Activated T-cell treated with anti-CD3 and anti-CD28 coated beads, Interleukin-2, amount 50 U/mL, for 1 hour (primary cell): ENCODE data around the gene ADGRL3.
"Not testable (repeated sequence)": the region's sequence is repeated elsewhere in the genome, so short reads cannot be mapped to it uniquely, and the experiment has no call there.

Experiments
- DNase-seq: peaks from one replicate; pipeline ENCODE4 v3.0.0-alpha.2; 2020

ADGRL3 gene

GRCh38 chr4:61509721-61510241 is 309.7 kb downstream of the ADGRL3 start:
- not testable (repeated sequence) for DNase-seq

- DNase-seq: no peak
These were observed 311.8 kb downstream of the ADGRL3 start for GRCh38 chr4:61511716-61512488.

GRCh38 chr4:61514991-61515390 is 314.9 kb downstream of the ADGRL3 start:
- DNase-seq: no peak

- no peak for DNase-seq
These were observed 317.0 kb downstream of the ADGRL3 start for GRCh38 chr4:61517144-61517543.

GRCh38 chr4:61520166-61520565 is 320.0 kb downstream of the ADGRL3 start:
- no peak for DNase-seq

- DNase-seq: no peak
These were observed 320.6 kb downstream of the ADGRL3 start for GRCh38 chr4:61520681-61521160.

GRCh38 chr4:61521451-61521850 is 321.3 kb downstream of the ADGRL3 start:
- DNase-seq: no peak

- no peak for DNase-seq
These were observed 322.2 kb downstream of the ADGRL3 start for GRCh38 chr4:61522312-61522711.

- DNase-seq: no peak
These were observed 327.8 kb downstream of the ADGRL3 start for GRCh38 chr4:61527888-61528287.

- no peak for DNase-seq
These were observed 328.5 kb downstream of the ADGRL3 start for GRCh38 chr4:61528595-61528994.

- DNase-seq: no peak
These were observed 331.1 kb downstream of the ADGRL3 start for GRCh38 chr4:61531188-61531587.

- DNase-seq: no peak
These were observed 332.3 kb downstream of the ADGRL3 start for GRCh38 chr4:61532336-61533000.

GRCh38 chr4:61533140-61533539 is 333.0 kb downstream of the ADGRL3 start:
- no peak for DNase-seq

- no peak for DNase-seq
These were observed 340.8 kb downstream of the ADGRL3 start for GRCh38 chr4:61540944-61541343.

- no peak for DNase-seq
These were observed 341.3 kb downstream of the ADGRL3 start for GRCh38 chr4:61541459-61541858.

- no peak for DNase-seq
These were observed 343.9 kb downstream of the ADGRL3 start for GRCh38 chr4:61543976-61544375.

- DNase-seq: no peak
These were observed 345.9 kb downstream of the ADGRL3 start for GRCh38 chr4:61545902-61546480.

- no peak for DNase-seq
These were observed 349.2 kb downstream of the ADGRL3 start for GRCh38 chr4:61549336-61549735.

- DNase-seq: no peak
These were observed 353.5 kb downstream of the ADGRL3 start for GRCh38 chr4:61553557-61554125.

- no peak for DNase-seq
These were observed 355.7 kb downstream of the ADGRL3 start for GRCh38 chr4:61555789-61556188.

- no peak for DNase-seq
These were observed 356.2 kb downstream of the ADGRL3 start for GRCh38 chr4:61556277-61556676.

- DNase-seq: no peak
These were observed 359.3 kb downstream of the ADGRL3 start for GRCh38 chr4:61559396-61559795.

GRCh38 chr4:61561028-61561427 is 360.9 kb downstream of the ADGRL3 start:
- no peak for DNase-seq
